Globus pallidus (tissue), 1 donor: Measurements from ENCODE around the gene MRPL4.

Experiments
- DNase-seq: peaks from one replicate; pipeline ENCODE4 v3.0.0-alpha.2; 2015; ENCODE audit warnings: low spot score

MRPL4 gene

DNA sequence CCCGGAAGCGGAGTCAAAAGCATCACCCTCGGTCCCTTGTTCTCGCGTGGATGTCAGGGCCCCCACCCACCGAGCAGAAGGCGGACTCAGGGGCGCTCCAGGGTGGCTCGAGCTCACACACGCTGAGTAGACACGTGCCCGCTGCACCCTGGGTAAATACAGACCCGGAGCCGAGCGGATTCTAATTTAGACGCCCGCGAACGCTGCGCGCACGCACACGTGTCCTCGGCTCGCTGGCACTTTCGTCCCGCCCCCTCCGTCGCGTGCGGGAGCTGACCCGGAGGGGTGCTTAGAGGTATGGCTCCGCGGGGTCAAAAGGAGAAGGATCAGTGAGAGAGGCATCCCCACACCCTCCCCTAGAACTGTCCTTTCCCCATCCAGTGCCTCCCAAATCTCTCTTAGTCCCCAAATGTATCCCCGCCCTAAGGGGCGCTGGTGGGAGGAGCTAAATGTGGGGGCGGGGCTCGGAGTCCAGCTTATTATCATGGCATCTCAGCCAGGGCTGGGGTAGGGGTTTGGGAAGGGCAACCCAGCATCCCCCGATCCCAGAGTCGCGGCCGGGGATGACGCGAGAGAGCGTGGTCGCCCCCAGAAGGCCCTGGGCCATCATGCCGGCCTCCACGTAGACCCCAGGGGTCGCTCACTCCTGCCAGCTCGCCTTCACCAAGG lies 37.3 kb downstream of the MRPL4 start:
- DNase-seq: no peak

DNA sequence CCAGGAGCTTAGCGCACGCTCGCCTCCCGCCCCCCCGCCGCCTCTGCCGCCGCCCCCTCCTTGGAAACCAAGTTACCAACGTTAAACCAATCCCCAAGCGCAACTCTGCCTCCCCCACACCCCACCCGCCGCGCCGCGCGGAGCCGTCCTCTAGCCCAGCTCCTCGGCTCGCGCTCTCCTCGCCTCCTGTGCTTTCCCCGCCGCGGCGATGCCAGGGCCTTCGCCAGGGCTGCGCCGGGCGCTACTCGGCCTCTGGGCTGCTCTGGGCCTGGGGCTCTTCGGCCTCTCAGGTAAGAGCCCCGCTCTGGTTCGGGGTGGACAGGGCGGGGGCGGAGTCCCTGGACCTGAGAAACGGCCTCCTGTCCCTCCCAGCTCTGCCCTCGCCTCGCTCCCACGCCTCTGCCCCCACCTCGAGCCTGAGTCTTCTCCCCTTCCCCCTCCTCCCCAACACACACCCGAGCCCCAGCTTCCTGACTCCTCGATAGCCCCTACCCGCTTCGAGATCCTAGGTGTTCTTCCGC lies 37.9 kb downstream of the MRPL4 start, which contains the start of gene ICAM5:
TSS of gene ICAM5 (plus strand) at position 117 of the 521 bp plus-strand sequence. CDS start at position 209, 92 bp downstream.
- no peak for DNase-seq

DNA sequence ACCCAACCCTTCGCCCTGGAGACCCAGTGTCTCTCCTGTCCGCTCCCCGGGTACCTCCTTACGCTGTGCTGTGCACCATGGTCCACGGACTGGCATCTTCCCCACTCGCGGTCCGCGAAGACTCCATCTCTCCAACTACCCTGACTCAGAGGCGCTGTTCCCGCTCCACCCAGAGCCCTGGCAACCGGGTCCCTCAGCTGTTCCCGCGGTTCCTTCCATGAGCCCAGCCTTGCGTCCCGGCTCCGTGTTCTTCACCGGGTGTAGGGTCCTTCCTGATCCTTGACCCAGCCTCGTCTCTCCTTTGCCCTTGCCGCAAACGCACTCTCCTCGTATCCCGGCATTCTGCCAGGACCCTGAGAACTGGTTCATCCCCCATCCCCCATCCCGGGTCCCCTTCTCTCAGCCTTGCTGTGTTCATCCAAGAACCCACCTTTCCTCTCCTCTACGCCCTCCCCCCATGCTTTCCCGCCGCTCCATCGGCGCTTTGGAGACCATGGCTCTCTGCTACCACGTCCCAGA lies 38.4 kb downstream of the MRPL4 start:
- no peak for DNase-seq

DNA sequence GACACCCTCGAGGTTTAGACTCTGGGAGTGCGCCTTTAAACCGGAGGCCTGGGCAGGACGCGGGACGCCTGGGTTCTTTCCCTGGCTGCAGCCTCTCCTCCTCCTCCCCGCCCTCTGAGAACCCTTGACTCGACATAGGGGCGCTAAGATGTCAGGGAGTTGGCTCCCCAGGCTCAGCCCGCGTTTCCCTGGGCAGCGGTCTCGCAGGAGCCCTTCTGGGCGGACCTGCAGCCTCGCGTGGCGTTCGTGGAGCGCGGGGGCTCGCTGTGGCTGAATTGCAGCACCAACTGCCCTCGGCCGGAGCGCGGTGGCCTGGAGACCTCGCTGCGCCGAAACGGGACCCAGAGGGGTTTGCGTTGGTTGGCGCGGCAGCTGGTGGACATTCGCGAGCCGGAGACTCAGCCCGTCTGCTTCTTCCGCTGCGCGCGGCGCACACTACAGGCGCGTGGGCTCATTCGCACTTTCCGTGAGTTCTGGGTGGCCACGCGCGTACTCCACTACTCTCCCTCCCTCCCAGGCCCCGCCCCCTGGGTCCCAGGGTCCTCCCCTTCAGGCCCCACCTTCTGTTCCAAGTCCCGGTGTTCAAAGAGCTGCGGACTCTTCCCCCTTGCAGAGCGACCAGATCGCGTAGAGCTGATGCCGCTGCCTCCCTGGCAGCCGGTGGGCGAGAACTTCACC lies 39.0 kb downstream of the MRPL4 start:
- DNase-seq: no peak

DNA sequence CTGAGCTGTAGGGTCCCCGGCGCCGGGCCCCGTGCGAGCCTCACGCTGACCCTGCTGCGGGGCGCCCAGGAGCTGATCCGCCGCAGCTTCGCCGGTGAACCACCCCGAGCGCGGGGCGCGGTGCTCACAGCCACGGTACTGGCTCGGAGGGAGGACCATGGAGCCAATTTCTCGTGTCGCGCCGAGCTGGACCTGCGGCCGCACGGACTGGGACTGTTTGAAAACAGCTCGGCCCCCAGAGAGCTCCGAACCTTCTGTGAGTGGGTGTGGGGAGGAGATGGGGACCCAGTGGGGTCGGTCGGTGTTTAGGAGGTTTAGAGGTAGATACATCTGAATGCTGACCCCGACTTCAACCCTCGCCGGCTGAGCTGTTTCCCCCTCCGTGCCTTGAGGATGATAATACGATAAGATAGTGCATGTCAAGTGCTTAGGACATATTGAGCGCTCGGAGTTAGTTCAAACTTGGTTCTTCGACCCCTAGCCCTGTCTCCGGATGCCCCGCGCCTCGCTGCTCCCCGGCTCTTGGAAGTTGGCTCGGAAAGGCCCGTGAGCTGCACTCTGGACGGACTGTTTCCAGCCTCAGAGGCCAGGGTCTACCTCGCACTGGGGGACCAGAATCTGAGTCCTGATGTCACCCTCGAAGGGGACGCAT lies 39.7 kb downstream of the MRPL4 start:
- no peak for DNase-seq

DNA sequence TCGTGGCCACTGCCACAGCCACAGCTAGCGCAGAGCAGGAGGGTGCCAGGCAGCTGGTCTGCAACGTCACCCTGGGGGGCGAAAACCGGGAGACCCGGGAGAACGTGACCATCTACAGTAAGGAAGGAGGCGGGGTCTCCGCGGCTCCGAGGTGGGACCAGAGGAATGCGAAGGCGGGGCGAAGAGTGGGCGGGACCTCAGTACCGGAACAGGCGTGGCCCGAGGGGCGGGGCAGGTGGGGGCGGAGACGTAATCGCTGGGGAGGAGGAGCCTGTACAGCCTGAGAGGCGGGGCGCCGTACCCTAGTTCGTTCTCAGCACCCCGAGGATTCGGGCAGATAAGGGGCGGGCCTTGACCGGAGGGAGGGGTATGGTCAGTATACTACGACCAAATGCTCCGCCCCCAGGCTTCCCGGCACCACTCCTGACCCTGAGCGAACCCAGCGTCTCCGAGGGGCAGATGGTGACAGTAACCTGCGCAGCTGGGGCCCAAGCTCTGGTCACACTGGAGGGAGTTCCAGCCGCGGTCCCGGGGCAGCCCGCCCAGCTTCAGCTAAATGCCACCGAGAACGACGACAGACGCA lies 40.3 kb downstream of the MRPL4 start:
- no peak for DNase-seq

DNA sequence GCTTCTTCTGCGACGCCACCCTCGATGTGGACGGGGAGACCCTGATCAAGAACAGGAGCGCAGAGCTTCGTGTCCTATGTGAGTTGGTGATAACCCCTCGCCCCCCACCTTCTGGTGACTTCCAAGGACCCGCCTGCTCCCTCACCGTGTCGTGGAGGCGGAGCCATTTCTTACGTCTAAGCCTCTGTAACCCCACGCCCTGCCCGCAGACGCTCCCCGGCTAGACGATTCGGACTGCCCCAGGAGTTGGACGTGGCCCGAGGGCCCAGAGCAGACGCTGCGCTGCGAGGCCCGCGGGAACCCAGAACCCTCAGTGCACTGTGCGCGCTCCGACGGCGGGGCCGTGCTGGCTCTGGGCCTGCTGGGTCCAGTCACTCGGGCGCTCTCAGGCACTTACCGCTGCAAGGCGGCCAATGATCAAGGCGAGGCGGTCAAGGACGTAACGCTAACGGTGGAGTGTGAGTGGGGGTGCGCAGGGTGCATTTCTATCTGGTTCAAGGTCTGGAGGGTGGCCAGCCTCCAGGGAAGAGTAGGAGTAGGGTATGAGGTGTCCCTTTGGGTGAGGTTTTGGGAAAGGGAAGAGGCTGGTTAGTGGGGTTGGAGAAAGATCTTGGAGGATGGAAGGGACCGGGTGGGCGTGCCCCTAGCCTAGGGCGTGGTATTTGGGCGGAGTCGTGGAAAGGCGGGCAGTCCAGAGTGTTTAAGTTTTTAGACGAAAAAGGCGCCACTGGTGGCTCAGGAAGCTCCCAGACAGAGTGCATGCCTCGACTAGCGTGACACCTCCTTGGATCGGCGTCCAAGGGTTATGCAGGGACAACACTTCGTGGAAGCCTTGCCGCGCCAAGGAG lies 41.0 kb downstream of the MRPL4 start:
- no peak for DNase-seq

DNA sequence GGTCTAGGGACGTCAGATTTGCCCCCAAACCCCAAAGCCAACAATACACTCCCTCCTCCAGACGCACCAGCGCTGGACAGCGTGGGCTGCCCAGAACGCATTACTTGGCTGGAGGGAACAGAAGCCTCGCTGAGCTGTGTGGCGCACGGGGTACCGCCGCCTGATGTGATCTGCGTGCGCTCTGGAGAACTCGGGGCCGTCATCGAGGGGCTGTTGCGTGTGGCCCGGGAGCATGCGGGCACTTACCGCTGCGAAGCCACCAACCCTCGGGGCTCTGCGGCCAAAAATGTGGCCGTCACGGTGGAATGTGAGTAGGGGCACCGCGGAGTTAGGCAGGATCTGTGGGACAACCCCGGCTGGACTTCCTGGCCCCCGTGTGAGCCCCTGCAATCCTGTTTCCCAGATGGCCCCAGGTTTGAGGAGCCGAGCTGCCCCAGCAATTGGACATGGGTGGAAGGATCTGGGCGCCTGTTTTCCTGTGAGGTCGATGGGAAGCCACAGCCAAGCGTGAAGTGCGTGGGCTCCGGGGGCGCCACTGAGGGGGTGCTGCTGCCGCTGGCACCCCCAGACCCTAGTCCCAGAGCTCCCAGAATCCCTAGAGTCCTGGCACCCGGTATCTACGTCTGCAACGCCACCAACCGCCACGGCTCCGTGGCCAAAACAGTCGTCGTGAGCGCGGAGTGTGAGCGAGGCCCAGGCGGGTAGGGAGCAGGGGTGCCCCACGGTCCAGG lies 41.8 kb downstream of the MRPL4 start:
- DNase-seq: no peak

DNA sequence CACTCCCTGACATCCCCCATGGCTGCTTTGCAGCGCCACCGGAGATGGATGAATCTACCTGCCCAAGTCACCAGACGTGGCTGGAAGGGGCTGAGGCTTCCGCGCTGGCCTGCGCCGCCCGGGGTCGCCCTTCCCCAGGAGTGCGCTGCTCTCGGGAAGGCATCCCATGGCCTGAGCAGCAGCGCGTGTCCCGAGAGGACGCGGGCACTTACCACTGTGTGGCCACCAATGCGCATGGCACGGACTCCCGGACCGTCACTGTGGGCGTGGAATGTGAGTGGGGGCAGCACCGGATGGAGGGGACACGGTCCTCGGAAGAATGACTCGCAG lies 42.3 kb downstream of the MRPL4 start:
- DNase-seq: no peak

DNA sequence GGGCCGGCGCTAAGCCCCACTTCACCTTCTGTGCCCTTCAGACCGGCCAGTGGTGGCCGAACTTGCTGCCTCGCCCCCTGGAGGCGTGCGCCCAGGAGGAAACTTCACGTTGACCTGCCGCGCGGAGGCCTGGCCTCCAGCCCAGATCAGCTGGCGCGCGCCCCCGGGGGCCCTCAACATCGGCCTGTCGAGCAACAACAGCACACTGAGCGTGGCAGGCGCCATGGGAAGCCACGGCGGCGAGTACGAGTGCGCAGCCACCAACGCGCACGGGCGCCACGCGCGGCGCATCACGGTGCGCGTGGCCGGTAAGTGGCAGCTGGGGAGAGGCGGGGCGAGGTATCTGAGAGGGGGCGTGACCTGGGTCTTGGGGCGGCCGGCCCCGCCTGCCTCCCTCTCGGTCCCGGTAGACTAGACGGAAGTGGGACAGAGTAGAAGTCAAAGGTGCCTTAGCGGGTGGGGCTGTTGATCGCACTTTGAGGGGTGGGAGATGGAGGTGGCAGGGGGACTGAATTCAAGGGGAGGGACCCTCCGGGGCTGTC lies 43.4 kb downstream of the MRPL4 start:
- DNase-seq: no peak

DNA sequence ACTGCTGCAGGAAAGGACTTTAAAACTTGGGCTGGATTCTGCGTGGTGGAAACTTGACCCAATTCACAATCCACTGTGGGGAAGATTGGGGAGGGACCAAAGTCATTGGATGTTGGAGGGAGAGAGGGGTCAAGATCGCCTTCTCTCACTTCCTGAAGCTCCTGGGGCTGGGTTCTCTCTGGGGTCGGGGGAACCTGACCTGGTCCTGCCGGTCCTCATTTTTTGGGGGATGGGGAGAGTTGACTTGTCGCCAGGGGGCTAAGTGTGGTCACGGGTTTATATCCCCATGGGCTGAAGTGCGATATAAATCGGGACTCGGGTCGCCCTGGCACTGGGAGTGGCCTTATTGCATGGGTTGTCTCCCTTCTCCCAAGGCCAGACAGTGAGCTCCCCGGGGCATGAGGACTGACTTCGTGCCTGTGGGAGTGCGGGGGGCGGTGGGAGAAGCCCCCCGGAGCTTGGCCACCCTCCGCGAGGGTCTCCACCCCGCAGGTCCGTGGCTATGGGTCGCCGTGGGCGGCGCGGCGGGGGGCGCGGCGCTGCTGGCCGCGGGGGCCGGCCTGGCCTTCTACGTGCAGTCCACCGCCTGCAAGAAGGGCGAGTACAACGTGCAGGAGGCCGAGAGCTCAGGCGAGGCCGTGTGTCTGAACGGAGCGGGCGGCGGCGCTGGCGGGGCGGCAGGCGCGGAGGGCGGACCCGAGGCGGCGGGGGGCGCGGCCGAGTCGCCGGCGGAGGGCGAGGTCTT lies 44.0 kb downstream of the MRPL4 start:
- no peak for DNase-seq

DNA sequence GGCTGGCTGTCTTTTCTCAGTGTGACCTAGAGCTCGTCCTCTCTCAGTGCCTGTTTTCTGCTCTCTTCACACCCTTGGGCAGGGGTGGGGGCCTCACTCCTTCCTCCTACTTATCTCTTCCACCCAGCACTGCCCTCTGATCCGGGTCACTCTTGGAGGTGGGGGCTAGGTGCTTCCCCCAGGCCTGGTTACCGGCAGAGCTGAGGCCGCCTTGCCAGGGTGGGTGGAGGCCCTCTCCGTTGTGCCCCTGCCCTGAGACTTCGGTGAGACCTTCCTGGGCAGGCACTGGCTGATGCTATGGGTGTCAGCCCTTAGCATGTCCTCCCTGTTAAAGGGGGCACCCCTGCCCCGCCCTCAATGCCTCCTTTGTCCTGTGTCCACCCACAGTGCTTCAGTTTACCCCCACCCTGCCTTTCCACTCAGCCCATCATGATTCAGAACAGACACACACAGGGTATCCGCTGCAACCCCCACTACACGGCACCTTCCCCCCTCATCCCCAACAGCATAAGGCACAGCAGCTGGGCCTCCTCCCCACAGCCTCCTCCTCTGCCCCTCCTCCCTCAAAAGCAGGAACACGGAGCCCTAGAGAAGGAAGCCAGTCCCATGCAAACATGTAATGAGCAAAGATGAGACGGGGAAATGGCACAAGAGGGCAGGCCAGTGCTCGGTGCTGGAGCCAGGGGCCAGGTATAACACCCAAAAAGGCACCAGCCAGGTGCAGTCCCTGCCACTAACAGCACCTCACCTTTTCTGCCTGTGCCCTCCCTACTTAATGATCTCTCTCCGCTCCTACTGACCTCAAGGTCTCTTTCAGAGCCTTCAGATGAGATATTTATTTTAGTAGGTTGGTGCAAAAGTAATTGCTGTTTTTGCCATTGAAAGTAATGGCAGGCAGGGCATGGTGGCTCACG lies 47.8 kb downstream of the MRPL4 start:
- DNase-seq: no peak

DNA sequence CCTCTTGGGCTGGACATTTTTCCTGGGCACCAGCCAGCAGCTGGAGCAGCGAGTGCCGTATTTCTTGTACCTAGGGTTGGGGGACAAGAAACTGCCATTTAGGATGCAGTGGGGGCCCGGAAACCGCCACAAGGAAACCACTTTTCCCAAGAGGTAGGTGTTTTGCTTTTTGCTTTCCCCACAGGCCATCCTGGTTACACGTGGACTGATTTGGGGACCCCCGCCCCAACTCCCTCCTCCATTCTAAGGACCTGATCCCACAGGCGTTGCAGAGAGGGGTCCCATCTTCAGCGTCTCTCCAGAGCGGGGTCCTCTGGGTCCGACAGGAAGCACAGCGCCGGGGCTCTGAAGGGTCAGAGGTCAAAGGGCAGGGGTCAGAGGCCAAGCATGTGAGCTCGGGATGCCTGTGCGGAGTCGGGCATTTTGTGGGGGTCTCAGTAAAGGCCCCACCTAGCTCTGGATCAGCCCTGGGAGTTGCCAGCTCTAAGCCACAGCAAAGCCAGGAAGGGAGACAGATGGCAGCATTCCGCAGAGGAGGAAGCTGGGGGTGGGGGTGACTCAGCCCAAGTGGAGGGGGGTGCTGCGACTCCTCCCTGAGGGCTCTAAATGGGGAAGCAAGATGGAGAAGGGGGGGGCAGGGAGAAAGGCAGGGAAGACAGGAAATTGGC lies 53.3 kb downstream of the MRPL4 start:
- peak; percentile 25 for DNase-seq

DNA sequence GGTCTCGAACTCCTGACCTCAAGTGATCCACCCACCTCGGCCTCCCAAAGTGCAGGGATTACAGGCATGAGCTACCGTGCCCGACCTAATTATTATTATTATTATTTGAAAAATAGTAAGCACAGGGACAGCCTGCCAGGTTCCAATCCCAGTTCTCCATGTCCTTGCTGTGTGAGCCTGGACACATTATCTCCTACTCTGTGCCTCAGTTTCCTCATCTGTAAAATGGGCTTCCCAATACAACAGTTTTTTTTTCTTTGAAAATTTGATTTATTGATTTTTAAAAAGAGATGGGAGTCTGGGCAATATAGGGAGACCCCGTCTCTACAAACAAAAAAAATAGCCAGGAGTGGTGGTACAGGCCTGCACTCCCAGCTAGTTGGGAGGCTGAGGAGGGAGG lies 54.3 kb downstream of the MRPL4 start:
- no peak for DNase-seq

DNA sequence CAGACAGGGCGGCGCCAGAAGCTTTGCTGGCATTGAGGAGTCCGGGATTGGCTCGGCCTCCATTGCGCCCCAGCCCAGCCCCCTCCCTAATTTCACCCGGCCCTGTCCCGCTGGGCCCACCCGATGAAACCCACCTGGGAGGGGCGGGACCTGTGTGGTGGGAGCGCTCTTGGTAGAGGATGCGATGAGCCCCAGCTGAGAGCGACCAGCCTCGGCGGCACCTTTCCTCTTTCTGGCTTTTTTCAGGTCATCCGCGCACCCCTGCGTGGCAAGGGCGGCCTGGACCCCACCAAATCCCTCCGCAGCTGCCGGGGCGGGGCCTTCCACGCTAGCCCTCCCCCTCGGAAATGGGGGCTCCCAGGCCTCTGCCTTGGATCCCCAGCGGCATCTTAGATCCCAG lies 57.4 kb downstream of the MRPL4 start, which contains the start of gene ZGLP1:
TSS of gene ZGLP1 (minus strand) at position 393 of the 400 bp plus-strand sequence.
- DNase-seq: no peak
